Stimulated activated CD8-positive, alpha-beta memory T cell treated with anti-CD3 and anti-CD28 coated beads, Interleukin-4, amount 100 ng/mL, for 48 hours (primary cell): Measurements from ENCODE around the gene RASAL2.
"Not testable (repeated sequence)": the region's sequence is repeated elsewhere in the genome, so short reads cannot be mapped to it uniquely, and the experiment has no call there.

Experiments used
- DNase-seq: peaks from one replicate; pipeline ENCODE4 v3.0.0-alpha.2; 2020

Gene RASAL2

GRCh38 chr1:178500091-178500770, 406.3 kb downstream of the RASAL2 start:
- no peak for DNase-seq

GRCh38 chr1:178500936-178501554, 407.1 kb downstream of the RASAL2 start:
- DNase-seq, result no peak

- DNase-seq, result peak; percentile 81
These were observed 407.9 kb downstream of the RASAL2 start for GRCh38 chr1:178501705-178502329.

GRCh38 chr1:178502330-178502714, 408.4 kb downstream of the RASAL2 start:
- no peak for DNase-seq

GRCh38 chr1:178502856-178503255, 409.0 kb downstream of the RASAL2 start:
- no peak for DNase-seq

- DNase-seq, result not testable (repeated sequence)
These were observed 409.4 kb downstream of the RASAL2 start for GRCh38 chr1:178503316-178503715.

GRCh38 chr1:178503849-178504248, 409.9 kb downstream of the RASAL2 start:
- DNase-seq, result no peak

GRCh38 chr1:178504286-178504685, 410.4 kb downstream of the RASAL2 start:
- DNase-seq, result no peak

GRCh38 chr1:178506177-178506576, 412.3 kb downstream of the RASAL2 start:
- DNase-seq, result no peak

- no peak for DNase-seq
These were observed 412.8 kb downstream of the RASAL2 start for GRCh38 chr1:178506669-178507068.

GRCh38 chr1:178509414-178510007, 415.6 kb downstream of the RASAL2 start:
- DNase-seq, result no peak

GRCh38 chr1:178510155-178510554, 416.3 kb downstream of the RASAL2 start:
- no peak for DNase-seq

- DNase-seq, result no peak
These were observed 418.8 kb downstream of the RASAL2 start, which contains the start of gene TEX35 for GRCh38 chr1:178512566-178513277. Gene TEX35 (plus strand): TSS chr1:178513109. CDS start chr1:178513189, 80 bp downstream.

GRCh38 chr1:178513278-178513983, 419.5 kb downstream of the RASAL2 start:
- DNase-seq, result no peak

- no peak for DNase-seq
These were observed 422.2 kb downstream of the RASAL2 start for GRCh38 chr1:178516110-178516509.

GRCh38 chr1:178518894-178519293, 425.0 kb downstream of the RASAL2 start:
- DNase-seq, result no peak

- DNase-seq, result no peak
These were observed 426.9 kb downstream of the RASAL2 start for GRCh38 chr1:178520803-178521202.

GRCh38 chr1:178521241-178521640, 427.3 kb downstream of the RASAL2 start:
- DNase-seq, result no peak

GRCh38 chr1:178527117-178527516, 433.2 kb downstream of the RASAL2 start:
- DNase-seq, result no peak

- no peak for DNase-seq
These were observed 434.5 kb downstream of the RASAL2 start for GRCh38 chr1:178528228-178528952.

GRCh38 chr1:178528953-178529335, 435.0 kb downstream of the RASAL2 start:
- no peak for DNase-seq
